ENCODE measurements around the gene BCLAF3. TPM values are rescaled to one million over a fixed set of nuclear protein-coding genes. Genes with fewer than 3 reads are reported as not detected.

The BCLAF3 gene
- total and polyA plus RNA-seq, 2 of the 4 experiments (the other 2 are of a cell fraction) = 1.6 TPM

- no peak overlapping the region for H3K56ac ChIP-seq (ENCODE audit: extremely low read depth, insufficient read depth, low read length)
- H3K4me2 ChIP-seq (ENCODE audit: low read depth, low read length) = no peak overlapping the region
- TF ChIP-seq RFX5 (IDR thresholded peaks at IDR 0.05; ENCODE audit: low read depth, low read length) = no peak
- TF ChIP-seq POLR2A (IDR thresholded peaks at IDR 0.05; ENCODE audit: low read depth, low read length) = no peak
- peak; percentile 92 for TF ChIP-seq CEBPB (IDR thresholded peaks at IDR 0.05; ENCODE audit: low read depth, low read length)
- no peak for TF ChIP-seq ELK1 (IDR thresholded peaks at IDR 0.05; ENCODE audit: borderline replicate concordance, low read depth, low read length)
- TF ChIP-seq NFE2L2 (IDR thresholded peaks at IDR 0.05; ENCODE audit: low read depth, low read length) = no peak
- POLR2A ChIA-PET (ENCODE audit: unreplicated experiment) = no interaction called here
- no peak overlapping the region for H2BK15ac ChIP-seq (ENCODE audit: low read depth, low read length)
- no peak overlapping the region for H2BK20ac ChIP-seq (ENCODE audit: low read depth, low read length)
- H2BK120ac ChIP-seq (ENCODE audit: low read depth, low read length) = no peak overlapping the region
- H3K4ac ChIP-seq (ENCODE audit: low read depth, low read length) = no peak overlapping the region
- in situ Hi-C loops (cut with MboI; ENCODE audit: low sequenced_read_pairs) (no loop called here), intact Hi-C loops (cut with micrococcal nuclease) (no loop called here), dilution Hi-C loops (cut with HindIII; ENCODE audit: low sequenced_read_pairs, unreplicated experiment) (no loop called here)
- DNase-seq (peak; percentile 6), ATAC-seq (ENCODE audit: low read depth) (no peak)
- no peak overlapping the region for H4K8ac ChIP-seq (ENCODE audit: low read depth in 2 of 2, low read length in 2 of 2)
- no peak overlapping the region for H3K9ac ChIP-seq (ENCODE audit: low read depth, low read length)
- no peaks in the 10 kb centered on the region for H3K4me1 ChIP-seq (ENCODE audit: control insufficient read depth, insufficient read depth, low read length)
- H3K27me3 ChIP-seq (ENCODE audit: control insufficient read depth, insufficient read depth, low read length) = peaks cover 1% of the 10 kb centered on the region; the same call in 1 of the 2 replicates
- CTCF ChIA-PET = no interaction called here
- no peak overlapping the region for H2BK5ac ChIP-seq (ENCODE audit: low read depth, low read length, poor library complexity, severe bottlenecking)
- no peaks in the 10 kb centered on the region for H4K20me1 ChIP-seq (ENCODE audit: insufficient read depth, low read length)
- no CpG with 5 or more reads among the region's 2 CpGs for WGBS, 2 experiments (ENCODE audit: extremely low coverage in 2 of 2, insufficient read length in 1 of 2)
- no TSS peak for BruUV-seq (replicated peaks)
- no peaks in the 10 kb centered on the region for H3K79me1 ChIP-seq (ENCODE audit: low read depth in 1 of 2, low read length in 2 of 2)
- H4K5ac ChIP-seq (ENCODE audit: low read depth, low read length) = no peak overlapping the region
- H3K36me3 ChIP-seq (ENCODE audit: control insufficient read depth, insufficient read depth, low read length) = no peaks in the 10 kb centered on the region
- no peak overlapping the region for H2AK5ac ChIP-seq (ENCODE audit: low read depth, low read length)
- no peak overlapping the region for H3K4me3 ChIP-seq (ENCODE audit: insufficient read depth, low read depth, low read length)
- no peak overlapping the region for H3K23ac ChIP-seq (ENCODE audit: low read depth, low read length)
- H3K9me1 ChIP-seq (ENCODE audit: insufficient read depth, low read length) = no peaks in the 10 kb centered on the region
- no peak overlapping the region for H3K14ac ChIP-seq (replicated peaks; ENCODE audit: low read depth, low read length)
- no peaks in the 10 kb centered on the region for H3K9me3 ChIP-seq (ENCODE audit: control insufficient read depth, insufficient read depth, low read length)
- H3K27ac ChIP-seq (ENCODE audit: insufficient read depth, low read length) = no peak overlapping the region
- no peak overlapping the region for H2AFZ ChIP-seq (replicated peaks; ENCODE audit: low read length, poor library complexity)
- no peak overlapping the region for H4K91ac ChIP-seq (ENCODE audit: insufficient read depth, low read depth, low read length)
- H3K18ac ChIP-seq (ENCODE audit: low read depth, low read length) = no peak overlapping the region
- H2AK9ac ChIP-seq (replicated peaks; ENCODE audit: low read depth, low read length, poor library complexity) = no peak overlapping the region
Measured at GRCh38 chrX:19954335-19955096, 36.3 kb downstream of the BCLAF3 start.
